GM21737 (cell line): ENCODE measurements around the gene APMAP.

Experiments
- ATAC-seq: cut with Tn5 transposase; IDR thresholded peaks from one replicate; pipeline ENCODE4 v1.9.1; 2021; ENCODE audit warnings: mild to moderate bottlenecking, moderate library complexity; ENCODE audit not compliant: unreplicated experiment

APMAP gene

DNA sequence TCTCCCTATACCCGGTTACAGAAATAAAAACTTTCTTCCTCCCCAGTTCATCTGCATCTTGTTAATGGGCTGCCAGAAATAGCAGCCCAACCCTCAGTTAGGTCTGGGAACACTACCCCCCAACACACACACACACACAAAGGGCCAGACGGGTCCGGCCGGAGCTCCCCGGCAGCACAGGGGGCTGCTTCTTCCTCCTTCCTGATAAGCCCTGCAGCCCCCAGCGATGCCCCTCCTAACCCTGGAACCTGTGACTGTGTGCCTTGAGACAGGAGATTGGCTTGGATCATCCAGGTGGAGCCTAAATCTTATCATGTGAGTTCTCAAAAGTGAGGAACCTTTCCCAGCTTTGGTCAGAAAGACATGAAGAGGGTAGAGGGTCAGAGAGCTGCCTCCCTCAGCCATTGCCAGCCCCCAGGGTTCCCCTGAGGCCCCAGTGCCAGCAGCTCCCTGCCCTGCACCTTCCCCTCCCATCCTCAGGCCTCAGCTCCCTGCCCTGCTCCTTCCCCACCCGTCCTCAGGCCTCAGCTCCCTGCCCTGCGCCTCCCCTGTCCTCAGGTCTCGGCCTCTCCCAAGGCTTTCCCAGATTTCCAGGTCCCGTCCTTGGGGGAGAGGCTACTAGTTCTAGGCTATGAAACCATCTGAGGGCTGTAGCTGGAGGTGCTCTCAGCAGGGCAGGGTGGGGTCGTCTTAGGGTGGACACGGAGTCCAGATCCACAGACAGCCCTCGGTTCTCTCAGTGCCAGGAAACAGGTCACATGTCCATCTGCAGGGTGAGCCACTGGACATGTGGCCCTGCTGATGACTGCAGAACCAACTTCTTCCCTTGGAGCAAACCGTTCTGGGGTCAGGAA lies 77.9 kb downstream of the APMAP start:
- no peak for ATAC-seq

DNA sequence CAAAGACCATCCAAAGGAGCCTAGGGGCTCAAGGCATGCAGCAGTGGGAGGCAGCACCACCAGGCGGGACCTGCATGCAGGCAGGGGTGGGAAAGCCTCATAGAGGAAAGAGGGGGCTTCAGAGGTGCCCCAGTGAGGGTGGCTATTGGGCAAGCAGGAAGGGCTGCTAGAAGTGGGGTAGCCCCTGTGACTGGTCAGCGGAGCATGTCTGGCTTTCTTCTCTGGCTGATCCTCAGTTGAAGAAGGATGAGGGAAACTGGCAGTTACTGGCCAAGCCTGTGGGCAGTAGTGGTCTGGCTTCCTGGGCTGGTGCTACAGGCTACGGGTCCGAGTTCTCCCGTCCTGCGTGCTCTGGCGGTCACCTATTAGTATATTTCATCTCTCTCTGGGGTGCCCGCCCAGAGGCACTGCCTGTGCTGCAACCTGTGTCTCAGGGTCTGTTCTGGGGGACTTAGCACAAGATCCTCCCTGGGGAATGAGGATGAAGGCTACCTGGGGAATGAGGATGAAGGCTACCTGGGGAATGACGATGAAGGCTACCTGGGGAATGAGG lies 79.4 kb downstream of the APMAP start:
- no peak for ATAC-seq
